Adrenal gland (tissue), 5 donors: ENCODE data around the gene OLA1.

Experiments
- CTCF ChIP-seq, 6 experiments: fragments of 450-650 bp in 4 of 6; fragments of 200-600 bp in 2 of 6; sonication (generic) in 1 of 6; IDR thresholded peaks; 1 replicate in 5 of 6; 2 replicates in 1 of 6; pipeline versions ENCODE4 v1.5.1 to v1.8.0; 2016 to 2021; ENCODE audit warnings: antibody characterized with exemption in 6 of 6, mild to moderate bottlenecking in 2 of 6, moderate library complexity in 1 of 6
- POLR2A ChIP-seq, 2 donors: fragments of 450-650 bp; IDR thresholded peaks; one replicate each; pipeline ENCODE4 v1.6.1; 2017; ENCODE audit warnings: antibody characterized with exemption in 2 of 2, mild to moderate bottlenecking in 2 of 2, moderate library complexity in 1 of 2
- donor health status: DM: no; HTN: no; CAD: no.

- TF ChIP-seq POLR2A (IDR thresholded peaks at IDR 0.05) (no peak), CTCF (IDR thresholded peaks at IDR 0.05) (no peak)
Observed at GRCh38 chr2:174223388-174223787, 24.9 kb downstream of the OLA1 start.
